WTC11 (cell line): ENCODE results near the gene MYPOP. TPM values are rescaled to one million over a fixed set of nuclear protein-coding genes. Genes with fewer than 3 reads are reported as not detected.

Experiments
- ATAC-seq: fragments of 200-7000 bp; cut with Tn5 transposase; 2 replicates; pipeline ENCODE4 v1.10.0; 2021; ENCODE audit warnings: mild to moderate bottlenecking, moderate library complexity
- CTCF ChIA-PET: fragments of 300-600 bp; sonication (Branson Sonifier 250); formaldehyde crosslinking; loops from one replicate; lab custom pipeline; 2021; ENCODE audit warnings: antibody characterized with exemption; lab: Charles Lee
- POLR2A ChIA-PET: fragments of 350-600 bp; sonication (Branson Sonifier 250); formaldehyde crosslinking; loops from one replicate; lab custom pipeline; 2021; ENCODE audit warnings: antibody characterized with exemption; lab: Charles Lee
- DNase-seq: peaks from one replicate; pipeline ENCODE4 v3.0.0; 2021; ENCODE audit warnings: low spot score
- H3K27ac Mint-ChIP-seq: 2 replicates; pipeline ENCODE4 v1.8.0; 2021; ENCODE audit warnings: mixed read lengths
- H3K27me3 Mint-ChIP-seq: 2 replicates; pipeline ENCODE4 v1.8.0; 2021; ENCODE audit warnings: low read depth, mild to moderate bottlenecking, moderate library complexity, mixed read lengths
- H3K36me3 Mint-ChIP-seq: 2 replicates; pipeline ENCODE4 v1.8.0; 2021; ENCODE audit warnings: mixed read lengths
- H3K4me1 Mint-ChIP-seq: 2 replicates; pipeline ENCODE4 v1.8.0; 2022; ENCODE audit warnings: mixed read lengths
- H3K4me3 Mint-ChIP-seq: 2 replicates; pipeline ENCODE4 v1.8.0; 2021; ENCODE audit warnings: mild to moderate bottlenecking, moderate library complexity, mixed read lengths
- H3K9me3 Mint-ChIP-seq: 2 replicates; pipeline ENCODE4 v1.8.0; 2021; ENCODE audit warnings: mixed read lengths
- ATF1 ChIP-seq: sonication (generic); formaldehyde crosslinking; IDR thresholded peaks from 2 replicates; pipeline ENCODE4 v1.8.1; 2023; ENCODE audit warnings: mild to moderate bottlenecking, moderate library complexity, missing genetic modification reagents
- ESRRA ChIP-seq: sonication (generic); formaldehyde crosslinking; IDR thresholded peaks from 2 replicates; pipeline ENCODE4 v1.8.1; 2022; ENCODE audit warnings: mild to moderate bottlenecking, missing genetic modification reagents, borderline replicate concordance
- ETV6 ChIP-seq: sonication (generic); formaldehyde crosslinking; IDR thresholded peaks from 2 replicates; pipeline ENCODE4 v1.8.1; 2022; ENCODE audit warnings: mild to moderate bottlenecking, missing genetic modification reagents
- GABPB1 ChIP-seq: sonication (generic); formaldehyde crosslinking; IDR thresholded peaks from 2 replicates; pipeline ENCODE4 v1.8.1; 2023; ENCODE audit warnings: mild to moderate bottlenecking, missing genetic modification reagents
- GRHL2 ChIP-seq: fragments of 250-450 bp; sonication (Bioruptor Pico); IDR thresholded peaks from 2 replicates; pipeline ENCODE4 v1.8.0; 2022; ENCODE audit warnings: mild to moderate bottlenecking, moderate library complexity; ENCODE audit not compliant: insufficient replicate concordance, severe bottlenecking
- JAZF1 ChIP-seq: fragments of 250-450 bp; sonication (Bioruptor Pico); IDR thresholded peaks from 2 replicates; pipeline ENCODE4 v1.9.0; 2021; ENCODE audit warnings: moderate library complexity, mild to moderate bottlenecking, inconsistent platforms
- NR1H2 ChIP-seq: sonication (generic); formaldehyde crosslinking; IDR thresholded peaks from 2 replicates; pipeline ENCODE4 v1.9.0; 2021; ENCODE audit warnings: mild to moderate bottlenecking, moderate library complexity, missing genetic modification reagents
- RORB ChIP-seq: fragments of 250-450 bp; sonication (Bioruptor Pico); IDR thresholded peaks from 2 replicates; pipeline ENCODE4 v1.9.0; 2021; ENCODE audit warnings: mild to moderate bottlenecking
- TP53 ChIP-seq: sonication (generic); formaldehyde crosslinking; IDR thresholded peaks from 2 replicates; pipeline ENCODE4 v1.8.1; 2023; ENCODE audit warnings: mild to moderate bottlenecking, missing genetic modification reagents
- ZNF219 ChIP-seq: sonication (generic); formaldehyde crosslinking; IDR thresholded peaks from 2 replicates; pipeline ENCODE4 v1.8.0; 2023; ENCODE audit warnings: missing genetic modification reagents, mild to moderate bottlenecking, borderline replicate concordance
- ZNF396 ChIP-seq: fragments of 250-450 bp; sonication (Bioruptor Pico); IDR thresholded peaks from 2 replicates; pipeline ENCODE4 v1.8.0; 2021; ENCODE audit warnings: mild to moderate bottlenecking, moderate library complexity, borderline replicate concordance
- ZNF423 ChIP-seq: fragments of 250-450 bp; sonication (Bioruptor Pico); IDR thresholded peaks from 2 replicates; pipeline ENCODE4 v2.1.2; 2022; ENCODE audit warnings: mild to moderate bottlenecking, moderate library complexity
- total RNA-seq: library from RNA; stranded (reverse); gene quantifications from 3 replicates; pipeline ENCODE4 v1.2.3, GENCODE V29; 2021
- TF ChIP-seq, protein P1 (sequence below): sonication (generic); formaldehyde crosslinking; IDR thresholded peaks from 2 replicates; pipeline ENCODE4 v1.8.1; 2022; ENCODE audit warnings: low read depth, missing genetic modification reagents, borderline replicate concordance
- TF ChIP-seq, protein P2 (sequence below): sonication (generic); formaldehyde crosslinking; IDR thresholded peaks from 2 replicates; pipeline ENCODE4 v1.8.1; 2022; ENCODE audit warnings: missing genetic modification reagents, borderline replicate concordance
- TF ChIP-seq, protein P3 (sequence below): sonication (generic); formaldehyde crosslinking; IDR thresholded peaks from 2 replicates; pipeline ENCODE4 v1.8.1; 2023; ENCODE audit warnings: mild to moderate bottlenecking, missing genetic modification reagents, moderate library complexity
- TF ChIP-seq, protein P4 (sequence below): sonication (generic); formaldehyde crosslinking; IDR thresholded peaks from 2 replicates; pipeline ENCODE4 v1.8.0; 2022; ENCODE audit warnings: mild to moderate bottlenecking, missing genetic modification reagents
- TF ChIP-seq, protein P5 (sequence below): sonication (generic); formaldehyde crosslinking; conservative IDR thresholded peaks from 2 replicates; pipeline ENCODE4 v1.8.1; 2023; ENCODE audit warnings: mild to moderate bottlenecking, low read depth, missing genetic modification reagents, moderate library complexity
- TF ChIP-seq, protein P6 (sequence below): fragments of 250-450 bp; sonication (Bioruptor Pico); IDR thresholded peaks from 2 replicates; pipeline ENCODE4 v2.1.2; 2022; ENCODE audit warnings: mild to moderate bottlenecking, moderate library complexity
- TF ChIP-seq, protein P7 (sequence below): fragments of 250-450 bp; sonication (Bioruptor Pico); IDR thresholded peaks from 2 replicates; pipeline ENCODE4 v1.8.0; 2021; ENCODE audit warnings: mild to moderate bottlenecking
- TF ChIP-seq, protein P8 (sequence below): sonication (generic); formaldehyde crosslinking; IDR thresholded peaks from 2 replicates; pipeline ENCODE4 v1.8.1; 2022; ENCODE audit warnings: mild to moderate bottlenecking, moderate library complexity, missing genetic modification reagents

The MYPOP gene
- total RNA-seq, 1 experiment from 2014 or later: 13.6 TPM

DNA sequence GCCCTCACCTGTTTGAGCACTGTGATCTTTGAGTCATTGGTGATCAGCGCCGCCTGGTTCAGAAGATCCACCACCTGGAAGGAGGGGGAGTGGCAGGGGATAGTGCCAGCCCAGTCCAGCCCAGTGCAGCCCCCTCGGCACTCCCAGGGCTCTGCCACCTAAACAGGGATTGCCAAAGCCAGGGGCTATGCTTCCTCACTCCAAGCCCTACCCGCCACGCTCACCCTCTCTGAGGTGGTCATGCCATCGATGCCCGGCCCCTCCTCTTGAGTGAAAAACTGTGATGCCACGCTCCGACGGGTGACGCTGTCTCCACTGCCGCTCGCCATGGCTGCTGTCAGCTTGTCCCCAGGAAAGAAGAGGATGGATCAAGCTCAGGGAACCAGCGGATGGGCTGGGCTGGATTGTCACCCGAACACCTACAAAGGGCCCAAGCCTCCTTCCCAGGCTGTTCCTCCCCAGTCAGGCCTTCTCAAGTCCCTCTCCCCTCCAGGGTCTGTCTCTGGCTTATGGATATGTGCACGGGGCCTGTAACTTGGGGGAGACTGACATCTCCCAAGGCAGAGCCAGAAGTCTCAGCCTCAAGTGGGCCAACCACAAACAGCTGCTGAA, 48.1 kb downstream of the MYPOP start:
- ATAC-seq (no peak), DNase-seq (no peak)
- no peaks in the 10 kb centered on the region for H3K27me3 Mint-ChIP-seq
- CTCF ChIA-PET: interaction anchor here (1.2 to 6.2 kb wide), 3 partner anchors 10 to 55 kb away, joined by 3 to 29 read pairs (median 5); partner anchors contain the start of gene FOXA3
- H3K4me1 Mint-ChIP-seq: no peaks in the 10 kb centered on the region
- no peaks in the 10 kb centered on the region for H3K9me3 Mint-ChIP-seq
- H3K36me3 Mint-ChIP-seq: peaks cover 45% of the 10 kb centered on the region
- H3K27ac Mint-ChIP-seq: no peak overlapping the region
- no peak for TF ChIP-seq ZNF423 (CRISPR knock-in tag)
- no peak overlapping the region for H3K4me3 Mint-ChIP-seq
- POLR2A ChIA-PET: no interaction called here

DNA sequence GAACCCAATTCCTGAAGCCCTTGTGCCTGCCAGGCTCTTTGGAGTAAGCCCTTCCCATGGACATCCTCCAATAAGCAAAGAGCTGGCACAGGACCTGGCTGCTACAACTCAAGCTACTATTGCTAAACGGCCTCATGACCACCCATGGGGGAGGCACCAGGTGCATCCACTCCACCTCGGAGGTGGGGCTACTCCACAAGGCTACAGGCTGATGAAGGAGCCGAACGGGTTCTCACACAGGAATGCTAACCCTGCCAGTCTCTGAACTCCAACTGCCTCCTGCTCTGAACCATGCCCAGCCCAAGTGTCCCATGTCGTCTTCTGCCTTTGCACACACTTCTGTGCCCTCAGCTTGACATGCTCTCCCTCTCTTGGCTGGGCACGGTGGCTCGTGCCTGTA, 49.4 kb downstream of the MYPOP start:
- CTCF ChIA-PET: interaction anchor here (6.2 kb wide), 1 partner anchor 36 kb away, joined by 29 read pairs; no protein-coding TSS in a partner anchor

DNA sequence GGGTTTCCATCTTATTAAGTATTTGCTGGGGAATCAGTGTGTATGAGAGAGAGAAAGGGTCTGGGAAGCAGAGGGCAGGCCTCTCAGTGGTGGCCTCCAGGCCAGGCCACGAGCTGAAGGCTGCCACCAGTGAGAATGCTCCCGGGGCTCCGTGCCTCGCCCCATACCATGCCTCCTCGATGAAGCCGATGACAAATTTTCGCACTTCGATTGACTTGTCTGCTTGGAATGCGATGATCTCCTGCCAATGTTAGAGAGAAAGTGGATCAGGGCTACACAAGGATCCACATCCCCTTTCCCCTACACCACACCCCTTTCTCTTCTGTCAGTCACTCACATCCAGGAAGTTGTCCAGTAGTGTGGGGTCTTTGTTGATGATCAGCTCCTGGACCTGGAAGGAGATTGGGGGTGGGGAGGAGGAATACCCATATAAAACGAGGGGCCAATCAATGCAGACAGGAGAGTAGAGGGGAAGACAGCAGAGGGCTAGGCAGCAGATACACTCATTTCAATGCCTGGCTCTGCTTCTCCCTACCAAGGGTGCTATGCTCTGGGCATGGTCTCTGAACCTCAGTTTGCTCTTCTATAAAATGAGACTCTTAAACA, 50.2 kb downstream of the MYPOP start:
- TF ChIP-seq, protein P1, sequence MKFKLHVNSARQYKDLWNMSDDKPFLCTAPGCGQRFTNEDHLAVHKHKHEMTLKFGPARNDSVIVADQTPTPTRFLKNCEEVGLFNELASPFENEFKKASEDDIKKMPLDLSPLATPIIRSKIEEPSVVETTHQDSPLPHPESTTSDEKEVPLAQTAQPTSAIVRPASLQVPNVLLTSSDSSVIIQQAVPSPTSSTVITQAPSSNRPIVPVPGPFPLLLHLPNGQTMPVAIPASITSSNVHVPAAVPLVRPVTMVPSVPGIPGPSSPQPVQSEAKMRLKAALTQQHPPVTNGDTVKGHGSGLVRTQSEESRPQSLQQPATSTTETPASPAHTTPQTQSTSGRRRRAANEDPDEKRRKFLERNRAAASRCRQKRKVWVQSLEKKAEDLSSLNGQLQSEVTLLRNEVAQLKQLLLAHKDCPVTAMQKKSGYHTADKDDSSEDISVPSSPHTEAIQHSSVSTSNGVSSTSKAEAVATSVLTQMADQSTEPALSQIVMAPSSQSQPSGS: no peak
- TF ChIP-seq NR1H2 (CRISPR knock-in tag): no peak
- TF ChIP-seq ZNF219 (CRISPR knock-in tag): no peak
- TF ChIP-seq, protein P2, sequence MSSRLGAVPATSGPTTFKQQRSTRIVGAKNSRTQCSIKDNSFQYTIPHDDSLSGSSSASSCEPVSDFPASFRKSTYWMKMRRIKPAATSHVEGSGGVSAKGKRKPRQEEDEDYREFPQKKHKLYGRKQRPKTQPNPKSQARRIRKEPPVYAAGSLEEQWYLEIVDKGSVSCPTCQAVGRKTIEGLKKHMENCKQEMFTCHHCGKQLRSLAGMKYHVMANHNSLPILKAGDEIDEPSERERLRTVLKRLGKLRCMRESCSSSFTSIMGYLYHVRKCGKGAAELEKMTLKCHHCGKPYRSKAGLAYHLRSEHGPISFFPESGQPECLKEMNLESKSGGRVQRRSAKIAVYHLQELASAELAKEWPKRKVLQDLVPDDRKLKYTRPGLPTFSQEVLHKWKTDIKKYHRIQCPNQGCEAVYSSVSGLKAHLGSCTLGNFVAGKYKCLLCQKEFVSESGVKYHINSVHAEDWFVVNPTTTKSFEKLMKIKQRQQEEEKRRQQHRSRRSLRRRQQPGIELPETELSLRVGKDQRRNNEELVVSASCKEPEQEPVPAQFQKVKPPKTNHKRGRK: no peak
- no peak for TF ChIP-seq ESRRA (CRISPR knock-in tag)
- TF ChIP-seq, protein P3, sequence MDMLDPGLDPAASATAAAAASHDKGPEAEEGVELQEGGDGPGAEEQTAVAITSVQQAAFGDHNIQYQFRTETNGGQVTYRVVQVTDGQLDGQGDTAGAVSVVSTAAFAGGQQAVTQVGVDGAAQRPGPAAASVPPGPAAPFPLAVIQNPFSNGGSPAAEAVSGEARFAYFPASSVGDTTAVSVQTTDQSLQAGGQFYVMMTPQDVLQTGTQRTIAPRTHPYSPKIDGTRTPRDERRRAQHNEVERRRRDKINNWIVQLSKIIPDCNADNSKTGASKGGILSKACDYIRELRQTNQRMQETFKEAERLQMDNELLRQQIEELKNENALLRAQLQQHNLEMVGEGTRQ (CRISPR knock-in tag): no peak
- TF ChIP-seq GRHL2 (CRISPR knock-in tag): no peak
- no peak for TF ChIP-seq TP53
- TF ChIP-seq ATF1 (CRISPR knock-in tag): no peak
- TF ChIP-seq ETV6 (CRISPR knock-in tag): no peak
- TF ChIP-seq, protein P4, sequence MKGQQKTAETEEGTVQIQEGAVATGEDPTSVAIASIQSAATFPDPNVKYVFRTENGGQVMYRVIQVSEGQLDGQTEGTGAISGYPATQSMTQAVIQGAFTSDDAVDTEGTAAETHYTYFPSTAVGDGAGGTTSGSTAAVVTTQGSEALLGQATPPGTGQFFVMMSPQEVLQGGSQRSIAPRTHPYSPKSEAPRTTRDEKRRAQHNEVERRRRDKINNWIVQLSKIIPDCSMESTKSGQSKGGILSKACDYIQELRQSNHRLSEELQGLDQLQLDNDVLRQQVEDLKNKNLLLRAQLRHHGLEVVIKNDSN (CRISPR knock-in tag): no peak
- TF ChIP-seq, protein P5, sequence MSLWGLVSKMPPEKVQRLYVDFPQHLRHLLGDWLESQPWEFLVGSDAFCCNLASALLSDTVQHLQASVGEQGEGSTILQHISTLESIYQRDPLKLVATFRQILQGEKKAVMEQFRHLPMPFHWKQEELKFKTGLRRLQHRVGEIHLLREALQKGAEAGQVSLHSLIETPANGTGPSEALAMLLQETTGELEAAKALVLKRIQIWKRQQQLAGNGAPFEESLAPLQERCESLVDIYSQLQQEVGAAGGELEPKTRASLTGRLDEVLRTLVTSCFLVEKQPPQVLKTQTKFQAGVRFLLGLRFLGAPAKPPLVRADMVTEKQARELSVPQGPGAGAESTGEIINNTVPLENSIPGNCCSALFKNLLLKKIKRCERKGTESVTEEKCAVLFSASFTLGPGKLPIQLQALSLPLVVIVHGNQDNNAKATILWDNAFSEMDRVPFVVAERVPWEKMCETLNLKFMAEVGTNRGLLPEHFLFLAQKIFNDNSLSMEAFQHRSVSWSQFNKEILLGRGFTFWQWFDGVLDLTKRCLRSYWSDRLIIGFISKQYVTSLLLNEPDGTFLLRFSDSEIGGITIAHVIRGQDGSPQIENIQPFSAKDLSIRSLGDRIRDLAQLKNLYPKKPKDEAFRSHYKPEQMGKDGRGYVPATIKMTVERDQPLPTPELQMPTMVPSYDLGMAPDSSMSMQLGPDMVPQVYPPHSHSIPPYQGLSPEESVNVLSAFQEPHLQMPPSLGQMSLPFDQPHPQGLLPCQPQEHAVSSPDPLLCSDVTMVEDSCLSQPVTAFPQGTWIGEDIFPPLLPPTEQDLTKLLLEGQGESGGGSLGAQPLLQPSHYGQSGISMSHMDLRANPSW (CRISPR knock-in tag): no peak
- TF ChIP-seq, all 79 proteins: peak for 0
- H3K4me1 Mint-ChIP-seq: no peaks in the 10 kb centered on the region
- no peak overlapping the region for H3K4me3 Mint-ChIP-seq
- H3K27ac Mint-ChIP-seq: no peak overlapping the region
- CTCF ChIA-PET: interaction anchor here (6.2 kb wide), 1 partner anchor 35 kb away, joined by 29 read pairs; no protein-coding TSS in a partner anchor
- peaks cover 50% of the 10 kb centered on the region for H3K36me3 Mint-ChIP-seq
- no peaks in the 10 kb centered on the region for H3K9me3 Mint-ChIP-seq
- ATAC-seq: no peak
- DNase-seq: no peak
- no peaks in the 10 kb centered on the region for H3K27me3 Mint-ChIP-seq
- POLR2A ChIA-PET: no interaction called here

More for the DNA sequence above, 49.4 kb downstream of the MYPOP start:
- no peaks in the 10 kb centered on the region for H3K4me1 Mint-ChIP-seq
- H3K9me3 Mint-ChIP-seq: no peaks in the 10 kb centered on the region
- H3K27me3 Mint-ChIP-seq: no peaks in the 10 kb centered on the region
- H3K36me3 Mint-ChIP-seq: peaks cover 43% of the 10 kb centered on the region
- TF ChIP-seq, protein P6, sequence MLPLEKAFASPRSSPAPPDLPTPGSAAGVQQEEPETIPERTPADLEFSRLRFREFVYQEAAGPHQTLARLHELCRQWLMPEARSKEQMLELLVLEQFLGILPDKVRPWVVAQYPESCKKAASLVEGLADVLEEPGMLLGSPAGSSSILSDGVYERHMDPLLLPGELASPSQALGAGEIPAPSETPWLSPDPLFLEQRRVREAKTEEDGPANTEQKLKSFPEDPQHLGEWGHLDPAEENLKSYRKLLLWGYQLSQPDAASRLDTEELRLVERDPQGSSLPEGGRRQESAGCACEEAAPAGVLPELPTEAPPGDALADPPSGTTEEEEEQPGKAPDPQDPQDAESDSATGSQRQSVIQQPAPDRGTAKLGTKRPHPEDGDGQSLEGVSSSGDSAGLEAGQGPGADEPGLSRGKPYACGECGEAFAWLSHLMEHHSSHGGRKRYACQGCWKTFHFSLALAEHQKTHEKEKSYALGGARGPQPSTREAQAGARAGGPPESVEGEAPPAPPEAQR (CRISPR knock-in tag): no peak
- no peak for TF ChIP-seq GABPB1 (CRISPR knock-in tag)
- TF ChIP-seq RORB (CRISPR knock-in tag): no peak
- no peak for TF ChIP-seq ZNF396
- TF ChIP-seq, protein P7, sequence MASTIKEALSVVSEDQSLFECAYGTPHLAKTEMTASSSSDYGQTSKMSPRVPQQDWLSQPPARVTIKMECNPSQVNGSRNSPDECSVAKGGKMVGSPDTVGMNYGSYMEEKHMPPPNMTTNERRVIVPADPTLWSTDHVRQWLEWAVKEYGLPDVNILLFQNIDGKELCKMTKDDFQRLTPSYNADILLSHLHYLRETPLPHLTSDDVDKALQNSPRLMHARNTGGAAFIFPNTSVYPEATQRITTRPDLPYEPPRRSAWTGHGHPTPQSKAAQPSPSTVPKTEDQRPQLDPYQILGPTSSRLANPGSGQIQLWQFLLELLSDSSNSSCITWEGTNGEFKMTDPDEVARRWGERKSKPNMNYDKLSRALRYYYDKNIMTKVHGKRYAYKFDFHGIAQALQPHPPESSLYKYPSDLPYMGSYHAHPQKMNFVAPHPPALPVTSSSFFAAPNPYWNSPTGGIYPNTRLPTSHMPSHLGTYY: no peak
- TF ChIP-seq JAZF1 (CRISPR knock-in tag): no peak
- TF ChIP-seq, protein P8, sequence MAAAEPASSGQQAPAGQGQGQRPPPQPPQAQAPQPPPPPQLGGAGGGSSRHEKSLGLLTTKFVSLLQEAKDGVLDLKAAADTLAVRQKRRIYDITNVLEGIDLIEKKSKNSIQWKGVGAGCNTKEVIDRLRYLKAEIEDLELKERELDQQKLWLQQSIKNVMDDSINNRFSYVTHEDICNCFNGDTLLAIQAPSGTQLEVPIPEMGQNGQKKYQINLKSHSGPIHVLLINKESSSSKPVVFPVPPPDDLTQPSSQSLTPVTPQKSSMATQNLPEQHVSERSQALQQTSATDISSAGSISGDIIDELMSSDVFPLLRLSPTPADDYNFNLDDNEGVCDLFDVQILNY (CRISPR knock-in tag): no peak
- ATAC-seq: no peak
- no peak for DNase-seq
- POLR2A ChIA-PET: interaction anchor here (0.6 kb wide), 1 partner anchor 537 kb away, joined by 7 read pairs; no protein-coding TSS in a partner anchor
- no peak overlapping the region for H3K27ac Mint-ChIP-seq
- H3K4me3 Mint-ChIP-seq: no peak overlapping the region
